GM23338 (cell line): Measurements from ENCODE around the gene TRAF2.

ENCODE experiments used
- CREB1 ChIP-seq: fragments of 250-450 bp; sonication (Bioruptor Pico); IDR thresholded peaks from 2 replicates; pipeline ENCODE4 v1.5.0; 2020; ENCODE audit warnings: low read depth, mild to moderate bottlenecking, moderate library complexity
- EZH2 ChIP-seq: fragments of 200-600 bp; sonication (generic); IDR thresholded peaks from one replicate; pipeline ENCODE4 v1.8.0; 2017; ENCODE audit warnings: antibody characterized with exemption, mild to moderate bottlenecking, low read depth; ENCODE audit not compliant: unreplicated experiment
- EZH2phosphoT487 ChIP-seq: fragments of 200-600 bp; sonication (generic); IDR thresholded peaks from one replicate; pipeline ENCODE4 v1.8.1; 2018; ENCODE audit warnings: antibody characterized with exemption; ENCODE audit not compliant: unreplicated experiment
- POLR2AphosphoS5 ChIP-seq: IDR thresholded peaks from 2 replicates; pipeline ENCODE4 v1.6.1; 2016; ENCODE audit warnings: antibody characterized with exemption, low read depth
- ZNF114 ChIP-seq: fragments of 250-450 bp; sonication (Bioruptor Pico); IDR thresholded peaks from 2 replicates; pipeline ENCODE4 v1.5.0; 2020; ENCODE audit warnings: mild to moderate bottlenecking, moderate library complexity
- TF ChIP-seq, protein P1 (sequence below), 2 experiments: fragments of 200-600 bp in 1 of 2; sonication (generic) in 1 of 2; conservative IDR thresholded peaks; 2 replicates each; pipeline versions ENCODE4 v1.5.1 to v1.6.1; 2016 to 2017; ENCODE audit warnings: antibody characterized with exemption in 2 of 2, low read depth in 2 of 2, mild to moderate bottlenecking in 2 of 2, moderate library complexity in 1 of 2

DNA sequence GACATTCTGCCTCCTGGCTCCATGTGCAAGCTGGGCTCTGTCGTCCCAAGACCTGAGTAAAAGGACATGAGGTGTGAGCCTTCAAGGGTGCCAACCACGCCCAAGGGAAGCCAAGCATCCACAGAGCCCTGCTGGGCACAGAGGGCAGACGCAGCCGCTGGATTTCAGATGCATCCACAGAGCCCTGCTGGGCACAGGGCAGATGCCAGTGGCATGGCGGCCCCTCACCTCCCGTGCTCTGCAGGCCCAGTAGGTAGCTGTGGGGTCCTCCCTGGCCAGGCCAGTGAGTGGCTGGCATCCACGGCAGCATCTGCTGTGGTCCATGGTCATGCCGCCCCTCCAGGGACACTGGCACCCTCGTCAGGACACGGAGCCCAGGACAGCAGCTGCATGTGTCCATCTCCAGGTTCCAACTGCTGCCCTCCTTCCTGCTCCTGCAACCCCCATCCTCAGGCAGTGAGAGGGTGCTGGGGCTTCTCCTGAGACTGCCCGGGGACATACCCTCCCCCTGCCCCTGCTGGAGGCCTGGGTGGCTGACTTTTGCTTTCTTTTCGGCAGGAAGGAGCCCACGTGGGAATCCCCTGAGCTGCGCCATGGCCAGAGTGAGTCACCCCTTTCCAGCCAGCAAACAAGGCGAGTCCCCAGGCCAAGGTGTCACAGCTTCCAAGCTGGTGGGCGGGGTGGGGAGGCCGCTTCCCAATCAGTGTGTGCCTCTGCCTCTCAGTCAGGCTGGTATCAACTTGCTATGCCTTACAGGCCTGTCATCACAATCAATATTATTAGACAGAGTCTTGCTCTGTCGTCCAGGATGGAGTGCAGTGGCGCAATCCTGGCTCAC lies 4.0 kb upstream of the TRAF2 start:
- TF ChIP-seq, protein P1, sequence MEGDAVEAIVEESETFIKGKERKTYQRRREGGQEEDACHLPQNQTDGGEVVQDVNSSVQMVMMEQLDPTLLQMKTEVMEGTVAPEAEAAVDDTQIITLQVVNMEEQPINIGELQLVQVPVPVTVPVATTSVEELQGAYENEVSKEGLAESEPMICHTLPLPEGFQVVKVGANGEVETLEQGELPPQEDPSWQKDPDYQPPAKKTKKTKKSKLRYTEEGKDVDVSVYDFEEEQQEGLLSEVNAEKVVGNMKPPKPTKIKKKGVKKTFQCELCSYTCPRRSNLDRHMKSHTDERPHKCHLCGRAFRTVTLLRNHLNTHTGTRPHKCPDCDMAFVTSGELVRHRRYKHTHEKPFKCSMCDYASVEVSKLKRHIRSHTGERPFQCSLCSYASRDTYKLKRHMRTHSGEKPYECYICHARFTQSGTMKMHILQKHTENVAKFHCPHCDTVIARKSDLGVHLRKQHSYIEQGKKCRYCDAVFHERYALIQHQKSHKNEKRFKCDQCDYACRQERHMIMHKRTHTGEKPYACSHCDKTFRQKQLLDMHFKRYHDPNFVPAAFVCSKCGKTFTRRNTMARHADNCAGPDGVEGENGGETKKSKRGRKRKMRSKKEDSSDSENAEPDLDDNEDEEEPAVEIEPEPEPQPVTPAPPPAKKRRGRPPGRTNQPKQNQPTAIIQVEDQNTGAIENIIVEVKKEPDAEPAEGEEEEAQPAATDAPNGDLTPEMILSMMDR (conservative IDR thresholded peaks at IDR 0.05; ENCODE audit: low read depth in 2 of 2), result no peak
- TF ChIP-seq POLR2AphosphoS5 (no peak), EZH2 (no peak), EZH2phosphoT487 (no peak), CREB1 (CRISPR knock-in tag) (no peak), ZNF114 (CRISPR knock-in tag) (no peak)
